GM18520 (cell line): ENCODE measurements around the gene DCAF10.
"Not testable (repeated sequence)": the region's sequence is repeated elsewhere in the genome, so short reads cannot be mapped to it uniquely, and the experiment has no call there.

Experiments used
- ATAC-seq: cut with Tn5 transposase; IDR thresholded peaks from one replicate; pipeline ENCODE4 v1.9.1; 2021; ENCODE audit not compliant: unreplicated experiment

Gene DCAF10

GRCh38 chr9:37800631-37801286 is at the start of gene DCAF10:
TSS of gene DCAF10 (plus strand) at chr9:37800797. CDS start at chr9:37800867, 70 bp downstream.
- peak; percentile 64 for ATAC-seq

DNA sequence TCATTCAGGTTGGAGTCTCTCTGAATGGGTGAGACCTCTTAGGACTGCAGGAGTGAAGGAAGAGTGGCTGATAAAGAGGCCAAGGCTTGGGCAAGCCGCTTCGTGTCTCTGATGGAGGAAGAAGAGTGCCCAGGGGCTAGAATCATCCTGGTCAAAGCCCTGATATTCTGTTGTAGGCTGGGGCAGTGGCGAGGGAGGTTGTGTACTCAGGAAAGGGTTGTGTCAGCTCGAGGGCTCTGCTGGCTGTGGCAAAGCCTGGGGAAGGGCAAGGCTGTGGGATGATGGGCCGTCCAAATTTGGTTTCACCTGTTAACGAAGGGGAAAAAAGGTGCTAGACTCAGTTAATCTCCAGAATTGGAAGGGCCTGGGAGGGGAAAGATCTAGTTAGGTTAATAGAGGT is 49.4 kb upstream of the DCAF10 start:
- no peak for ATAC-seq

DNA sequence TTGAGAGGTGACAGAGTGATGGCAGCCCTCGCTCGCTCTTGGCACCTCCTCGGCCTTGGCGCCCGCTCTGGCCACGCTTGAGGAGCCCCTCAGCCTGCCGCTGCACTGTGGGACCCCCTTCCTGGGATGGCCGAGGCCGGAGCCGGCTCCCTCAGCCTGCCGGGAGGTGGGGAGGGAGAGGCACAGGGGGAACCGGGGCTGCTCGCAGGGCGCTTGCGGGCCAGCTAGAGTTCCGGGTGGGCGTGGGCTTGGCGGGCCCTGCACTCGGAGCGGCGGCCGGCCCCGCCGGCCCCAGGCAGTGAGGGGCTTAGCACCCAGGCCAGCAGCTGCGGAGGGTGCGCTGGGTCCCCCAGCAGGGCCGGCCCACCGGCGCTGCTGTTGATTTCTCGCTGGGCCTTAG is 48.9 kb upstream of the DCAF10 start:
- not testable (repeated sequence) for ATAC-seq

GRCh38 chr9:37752112-37752511 is 48.5 kb upstream of the DCAF10 start:
- not testable (repeated sequence) for ATAC-seq

GRCh38 chr9:37752642-37753488 is 47.7 kb upstream of the DCAF10 start:
- no peak for ATAC-seq

DNA sequence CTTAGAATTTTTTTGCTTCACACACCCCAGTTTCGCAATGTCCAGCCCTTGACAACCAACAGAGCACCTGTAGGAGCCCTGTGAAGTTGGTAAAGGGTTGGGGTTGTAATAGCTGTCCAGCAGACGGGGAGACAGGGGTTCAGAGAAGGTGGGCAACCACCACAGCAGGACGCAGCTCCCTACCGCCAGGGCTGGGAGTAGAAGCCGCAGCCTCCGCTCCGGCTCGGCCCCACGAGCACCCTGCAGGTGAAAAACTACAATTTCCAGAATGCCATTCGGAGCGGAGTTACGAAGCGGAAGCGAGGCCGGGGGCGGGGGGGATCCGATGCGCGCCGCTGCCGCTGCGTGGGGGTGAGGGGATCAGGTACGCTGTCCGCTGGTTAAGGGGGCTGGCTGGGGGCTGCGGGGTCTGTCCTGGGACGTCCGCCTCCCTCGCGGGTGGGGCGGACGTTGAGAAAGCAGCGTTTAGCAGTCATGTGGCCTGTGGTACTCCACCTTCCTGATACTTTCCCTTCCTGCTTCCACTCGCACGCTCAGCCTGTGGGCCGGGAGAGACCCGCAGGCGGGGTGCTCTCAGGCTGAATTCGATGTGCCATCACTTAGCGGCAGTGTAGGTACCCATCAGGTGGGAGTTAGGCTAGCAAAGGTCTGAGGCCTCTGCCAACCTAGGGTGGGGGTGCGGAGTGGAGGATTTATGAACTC is 47.0 kb upstream of the DCAF10 start, which contains the start of gene TRMT10B:
TSS of gene TRMT10B (plus strand) at position 317 of the 702 bp plus-strand sequence. CDS start 8,127 bp downstream, outside the sequence.
- peak; percentile 70 for ATAC-seq

DNA sequence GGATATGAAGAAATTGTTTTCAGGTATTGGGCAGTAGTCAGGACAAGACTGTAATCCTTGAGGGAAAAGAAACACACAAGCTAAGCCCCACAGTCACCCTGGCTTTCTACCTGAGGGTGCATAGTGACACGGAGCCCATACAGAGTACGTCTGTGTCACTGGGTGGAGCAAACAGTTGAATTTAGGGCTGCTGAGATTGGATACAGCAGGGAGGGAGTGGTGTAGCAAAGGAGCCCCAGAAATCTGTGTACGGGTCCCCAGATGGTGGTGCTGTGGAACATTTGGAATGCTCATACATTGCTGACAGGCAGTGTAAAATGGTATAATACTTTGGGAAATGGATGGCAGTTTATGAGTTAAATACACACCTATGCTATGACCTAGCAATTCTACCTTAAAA is 41.9 kb upstream of the DCAF10 start:
- no peak for ATAC-seq

GRCh38 chr9:37760416-37761161 is 40.0 kb upstream of the DCAF10 start:
- no peak for ATAC-seq

DNA sequence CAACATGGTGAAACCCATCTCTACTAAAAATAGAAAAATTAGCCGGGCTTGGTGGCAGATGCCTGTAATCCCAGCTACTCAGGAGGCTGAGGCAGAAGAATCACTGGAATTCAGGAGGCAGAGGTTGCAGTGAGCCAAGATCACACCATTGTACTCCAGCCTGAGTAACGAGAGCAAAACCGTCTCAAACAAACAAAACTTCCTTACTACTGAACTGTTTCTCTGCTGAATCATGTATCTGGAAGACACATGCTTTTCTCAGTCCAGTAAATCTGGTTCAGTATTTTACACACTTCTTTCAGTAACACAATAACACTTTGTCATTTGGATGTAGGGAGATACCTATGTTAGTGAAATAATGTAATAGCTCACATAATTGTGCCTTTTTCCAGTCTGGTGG is 39.1 kb upstream of the DCAF10 start:
- no peak for ATAC-seq

DNA sequence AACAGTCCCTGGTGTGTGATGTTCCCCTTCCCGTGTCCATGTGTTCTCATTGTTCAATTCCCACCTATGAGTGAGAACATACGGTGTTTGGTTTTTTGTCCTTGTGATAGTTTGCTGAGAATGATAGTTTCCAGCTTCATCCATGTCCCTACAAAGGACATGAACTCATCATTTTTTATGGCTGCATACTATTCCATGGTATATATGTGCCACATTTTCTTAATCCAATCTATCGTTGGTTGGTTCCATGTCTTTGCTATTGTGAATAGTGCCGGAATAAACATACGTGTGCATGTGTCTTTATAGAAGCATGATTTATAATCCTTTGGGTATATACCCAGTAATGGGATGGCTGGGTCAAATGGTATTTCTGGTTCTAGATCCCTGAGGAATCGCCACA is 35.3 kb upstream of the DCAF10 start:
- ATAC-seq, result not testable (repeated sequence)

DNA sequence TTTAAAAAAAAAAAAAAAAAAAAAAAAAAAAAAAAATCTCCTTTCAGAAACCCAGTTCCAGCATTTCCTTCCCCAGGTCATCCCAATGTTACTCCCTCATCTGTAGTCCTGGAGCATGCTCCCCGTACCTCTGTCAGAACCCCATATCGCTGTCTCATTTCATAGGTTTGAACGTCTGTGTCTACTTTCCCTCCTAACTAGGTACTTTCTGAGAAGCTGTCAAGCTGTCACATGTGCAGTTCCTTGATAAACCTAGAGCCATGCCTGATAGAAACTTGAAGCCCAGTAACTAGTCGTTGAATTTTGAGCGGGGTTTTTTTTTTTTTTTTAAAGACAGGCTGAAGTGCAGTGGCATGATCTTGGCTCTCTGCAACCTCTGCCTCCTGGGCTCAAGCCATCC is 31.3 kb upstream of the DCAF10 start:
- ATAC-seq, result no peak

GRCh38 chr9:37769995-37770394 is 30.6 kb upstream of the DCAF10 start:
- ATAC-seq, result no peak

- no peak for ATAC-seq
Observed at GRCh38 chr9:37775216-37775919, 25.2 kb upstream of the DCAF10 start.

DNA sequence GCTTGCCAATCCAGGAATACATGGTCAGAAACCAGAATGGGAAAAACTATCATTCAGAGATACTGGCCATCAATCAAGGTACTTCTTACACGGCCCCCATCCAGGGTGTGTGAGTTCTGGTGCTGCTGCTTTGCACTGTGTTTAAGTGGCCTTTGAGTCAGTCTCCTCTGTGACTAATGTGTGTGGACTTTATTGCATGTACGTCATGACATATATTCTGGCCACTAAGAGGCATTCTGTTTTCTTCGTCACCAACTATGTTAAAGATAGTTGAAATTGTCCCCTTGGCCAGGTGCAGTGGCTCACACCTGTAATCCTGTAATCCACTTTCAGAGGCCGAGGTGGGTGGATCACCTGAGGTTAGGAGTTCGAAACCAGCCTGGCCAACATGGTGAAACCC is 24.3 kb upstream of the DCAF10 start:
- no peak for ATAC-seq

DNA sequence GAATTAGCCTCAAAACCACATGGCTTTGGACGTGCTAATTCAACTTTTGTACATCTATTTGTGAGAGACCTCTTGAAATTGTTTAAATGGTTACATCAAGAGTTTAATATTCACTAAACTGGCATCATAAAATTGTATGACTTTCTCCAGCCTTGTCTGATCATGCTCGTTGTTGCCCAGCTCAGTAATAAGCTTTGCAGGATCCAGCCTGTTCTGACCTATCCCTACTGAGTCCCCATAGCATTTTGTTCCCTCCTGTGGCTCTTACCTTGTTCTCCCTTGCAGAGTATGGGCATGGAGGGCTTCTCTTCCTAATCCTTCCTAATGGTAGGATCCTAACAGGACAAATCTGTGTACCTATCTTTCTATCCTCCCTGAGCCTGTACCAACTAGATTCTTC is 22.1 kb upstream of the DCAF10 start:
- ATAC-seq, result no peak

GRCh38 chr9:37784291-37784615 is 16.3 kb upstream of the DCAF10 start:
- no peak for ATAC-seq

GRCh38 chr9:37784616-37785483 is 15.7 kb upstream of the DCAF10 start, which contains the start of gene EXOSC3:
TSS of gene EXOSC3 (minus strand) at chr9:37785064. CDS start at chr9:37785044, 20 bp downstream.
- peak; percentile 85 for ATAC-seq

- no peak for ATAC-seq
Observed at GRCh38 chr9:37787059-37787458, 13.5 kb upstream of the DCAF10 start.

DNA sequence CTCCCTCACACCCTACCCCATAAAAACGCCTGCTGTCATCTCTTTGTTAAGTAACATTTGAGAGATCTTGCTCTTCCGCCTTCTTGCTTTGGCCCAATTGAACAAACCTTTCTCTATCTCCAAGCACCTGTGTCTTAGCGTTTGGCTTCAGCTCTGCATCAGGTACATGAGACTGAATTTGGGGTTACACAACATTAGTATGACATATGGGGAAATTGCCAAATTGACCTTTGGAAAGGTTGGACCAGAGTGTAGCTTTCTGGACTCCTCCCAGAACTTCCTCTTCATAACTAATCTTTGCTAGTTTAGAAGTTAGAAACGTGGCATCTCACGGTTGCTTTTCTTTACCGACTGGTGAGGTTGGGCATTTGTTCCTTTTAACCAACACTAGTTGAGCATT is 12.3 kb upstream of the DCAF10 start:
- no peak for ATAC-seq
